SK-N-SH (cell line): Measurements from ENCODE around the gene CDK13. TPM values are rescaled to one million over a fixed set of nuclear protein-coding genes. Genes with fewer than 3 reads are reported as not detected.

Experiments
- CHD2 ChIP-seq: fragments of 150-350 bp; IDR thresholded peaks from 2 replicates; pipeline ENCODE4 v1.6.1; 2018; ENCODE audit warnings: low read length; ENCODE audit not compliant: partially characterized antibody
- ELF1 ChIP-seq: IDR thresholded peaks from 2 replicates; pipeline ENCODE4 v1.4.0; 2012
- EP300 ChIP-seq, 2 experiments: IDR thresholded peaks; 2 replicates each; pipeline versions ENCODE4 v1.4.0 to v1.6.1; 2012; ENCODE audit warnings: borderline replicate concordance in 1 of 2, low read depth in 1 of 2, low read length in 1 of 2
- FOSL2 ChIP-seq: IDR thresholded peaks from 2 replicates; pipeline ENCODE4 v1.4.0; 2012; ENCODE audit warnings: low read depth, mild to moderate bottlenecking, moderate library complexity, borderline replicate concordance
- MXI1 ChIP-seq: IDR thresholded peaks from 2 replicates; pipeline ENCODE4 v1.6.1; 2012; ENCODE audit warnings: mild to moderate bottlenecking, low read depth, low read length, improper control_type of control experiment
- RAD21 ChIP-seq: IDR thresholded peaks from 2 replicates; pipeline ENCODE4 v1.6.1; 2012; ENCODE audit warnings: mild to moderate bottlenecking, low read length
- SIN3A ChIP-seq: IDR thresholded peaks from 2 replicates; pipeline ENCODE4 v1.6.1; 2012; ENCODE audit warnings: low read depth, mild to moderate bottlenecking, low read length, moderate library complexity, borderline replicate concordance
- SMC3 ChIP-seq: IDR thresholded peaks from 2 replicates; pipeline ENCODE4 v1.6.1; 2012; ENCODE audit warnings: low read depth, low read length, improper control_type of control experiment
- TCF12 ChIP-seq: IDR thresholded peaks from 2 replicates; pipeline ENCODE4 v1.4.0; 2012
- TEAD4 ChIP-seq: IDR thresholded peaks from 2 replicates; pipeline ENCODE4 v1.4.0; 2012; ENCODE audit warnings: mild to moderate bottlenecking, borderline replicate concordance; ENCODE audit not compliant: insufficient read depth
- YY1 ChIP-seq: IDR thresholded peaks from 2 replicates; pipeline ENCODE4 v1.4.0; 2012; ENCODE audit warnings: low read depth, mild to moderate bottlenecking
- polyA plus RNA-seq, 3 experiments: library from polyadenylated mRNA; depleted of rRNA; stranded (reverse); fragments of >200 nt; gene quantifications; 2 replicates each; pipeline ENCODE4 v1.2.3, GENCODE V29; 2012
- TF ChIP-seq, protein P1 (sequence below): IDR thresholded peaks from 2 replicates; pipeline ENCODE4 v1.4.0; 2012; ENCODE audit warnings: low read depth
- TF ChIP-seq, protein P2 (sequence below): fragments of 200-600 bp; sonication (generic); IDR thresholded peaks from 2 replicates; pipeline ENCODE4 v1.6.1; 2017; ENCODE audit warnings: antibody characterized with exemption, mild to moderate bottlenecking, moderate library complexity
- TF ChIP-seq, protein P3 (sequence below): fragments of 150-350 bp; IDR thresholded peaks from 2 replicates; pipeline ENCODE4 v1.6.1; 2016; ENCODE audit warnings: mild to moderate bottlenecking, low read depth, low read length
- TF ChIP-seq, protein P4 (sequence below): IDR thresholded peaks from 2 replicates; pipeline ENCODE4 v1.6.1; 2012; ENCODE audit warnings: mild to moderate bottlenecking, low read depth, low read length, moderate library complexity

Gene CDK13
- polyA plus RNA-seq, 1 of the 3 experiments (the other 2 are of a cell fraction): 23.1 TPM

DNA sequence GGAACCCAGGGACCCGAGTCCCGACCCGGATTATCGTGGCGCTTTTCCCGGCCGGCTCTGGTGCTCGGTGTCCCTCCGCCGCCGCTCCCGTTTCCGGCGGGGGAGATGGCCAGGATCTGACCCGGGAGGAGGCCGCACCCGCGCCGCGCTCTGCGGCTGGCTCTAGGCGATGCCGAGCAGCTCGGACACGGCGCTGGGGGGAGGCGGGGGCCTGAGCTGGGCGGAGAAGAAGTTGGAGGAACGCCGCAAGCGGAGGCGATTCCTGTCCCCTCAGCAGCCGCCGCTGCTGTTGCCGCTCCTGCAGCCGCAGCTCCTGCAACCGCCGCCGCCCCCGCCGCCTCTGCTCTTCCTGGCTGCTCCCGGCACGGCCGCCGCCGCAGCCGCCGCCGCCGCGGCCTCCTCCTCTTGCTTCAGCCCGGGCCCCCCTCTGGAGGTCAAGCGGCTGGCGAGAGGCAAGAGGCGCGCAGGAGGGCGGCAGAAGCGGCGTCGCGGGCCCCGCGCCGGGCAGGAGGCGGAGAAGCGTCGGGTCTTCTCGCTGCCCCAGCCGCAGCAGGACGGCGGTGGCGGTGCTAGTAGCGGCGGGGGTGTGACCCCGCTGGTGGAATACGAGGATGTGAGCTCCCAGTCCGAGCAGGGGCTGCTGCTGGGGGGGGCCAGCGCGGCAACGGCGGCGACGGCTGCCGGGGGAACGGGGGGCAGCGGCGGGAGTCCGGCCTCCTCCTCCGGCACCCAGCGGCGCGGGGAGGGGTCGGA, 593 bp downstream of the CDK13 start (continued):
- no peak for TF ChIP-seq YY1
- no peak; the same call in 1 of the 2 replicates for TF ChIP-seq SIN3A
- 0 out of 2 replicates have a peak, but pooled peaks have one; percentile 28 for TF ChIP-seq TEAD4
- TF ChIP-seq CHD2: no peak
- no peak for TF ChIP-seq SMC3
- TF ChIP-seq, protein P1, sequence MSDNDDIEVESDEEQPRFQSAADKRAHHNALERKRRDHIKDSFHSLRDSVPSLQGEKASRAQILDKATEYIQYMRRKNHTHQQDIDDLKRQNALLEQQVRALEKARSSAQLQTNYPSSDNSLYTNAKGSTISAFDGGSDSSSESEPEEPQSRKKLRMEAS: no peak
- no peak for TF ChIP-seq RAD21
- TF ChIP-seq, protein P2, sequence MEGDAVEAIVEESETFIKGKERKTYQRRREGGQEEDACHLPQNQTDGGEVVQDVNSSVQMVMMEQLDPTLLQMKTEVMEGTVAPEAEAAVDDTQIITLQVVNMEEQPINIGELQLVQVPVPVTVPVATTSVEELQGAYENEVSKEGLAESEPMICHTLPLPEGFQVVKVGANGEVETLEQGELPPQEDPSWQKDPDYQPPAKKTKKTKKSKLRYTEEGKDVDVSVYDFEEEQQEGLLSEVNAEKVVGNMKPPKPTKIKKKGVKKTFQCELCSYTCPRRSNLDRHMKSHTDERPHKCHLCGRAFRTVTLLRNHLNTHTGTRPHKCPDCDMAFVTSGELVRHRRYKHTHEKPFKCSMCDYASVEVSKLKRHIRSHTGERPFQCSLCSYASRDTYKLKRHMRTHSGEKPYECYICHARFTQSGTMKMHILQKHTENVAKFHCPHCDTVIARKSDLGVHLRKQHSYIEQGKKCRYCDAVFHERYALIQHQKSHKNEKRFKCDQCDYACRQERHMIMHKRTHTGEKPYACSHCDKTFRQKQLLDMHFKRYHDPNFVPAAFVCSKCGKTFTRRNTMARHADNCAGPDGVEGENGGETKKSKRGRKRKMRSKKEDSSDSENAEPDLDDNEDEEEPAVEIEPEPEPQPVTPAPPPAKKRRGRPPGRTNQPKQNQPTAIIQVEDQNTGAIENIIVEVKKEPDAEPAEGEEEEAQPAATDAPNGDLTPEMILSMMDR: no peak
- TF ChIP-seq FOSL2: no peak
- TF ChIP-seq, protein P3, sequence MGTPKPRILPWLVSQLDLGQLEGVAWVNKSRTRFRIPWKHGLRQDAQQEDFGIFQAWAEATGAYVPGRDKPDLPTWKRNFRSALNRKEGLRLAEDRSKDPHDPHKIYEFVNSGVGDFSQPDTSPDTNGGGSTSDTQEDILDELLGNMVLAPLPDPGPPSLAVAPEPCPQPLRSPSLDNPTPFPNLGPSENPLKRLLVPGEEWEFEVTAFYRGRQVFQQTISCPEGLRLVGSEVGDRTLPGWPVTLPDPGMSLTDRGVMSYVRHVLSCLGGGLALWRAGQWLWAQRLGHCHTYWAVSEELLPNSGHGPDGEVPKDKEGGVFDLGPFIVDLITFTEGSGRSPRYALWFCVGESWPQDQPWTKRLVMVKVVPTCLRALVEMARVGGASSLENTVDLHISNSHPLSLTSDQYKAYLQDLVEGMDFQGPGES: no peak
- no peak for TF ChIP-seq TCF12
- TF ChIP-seq MXI1: no peak
- TF ChIP-seq, protein P4, sequence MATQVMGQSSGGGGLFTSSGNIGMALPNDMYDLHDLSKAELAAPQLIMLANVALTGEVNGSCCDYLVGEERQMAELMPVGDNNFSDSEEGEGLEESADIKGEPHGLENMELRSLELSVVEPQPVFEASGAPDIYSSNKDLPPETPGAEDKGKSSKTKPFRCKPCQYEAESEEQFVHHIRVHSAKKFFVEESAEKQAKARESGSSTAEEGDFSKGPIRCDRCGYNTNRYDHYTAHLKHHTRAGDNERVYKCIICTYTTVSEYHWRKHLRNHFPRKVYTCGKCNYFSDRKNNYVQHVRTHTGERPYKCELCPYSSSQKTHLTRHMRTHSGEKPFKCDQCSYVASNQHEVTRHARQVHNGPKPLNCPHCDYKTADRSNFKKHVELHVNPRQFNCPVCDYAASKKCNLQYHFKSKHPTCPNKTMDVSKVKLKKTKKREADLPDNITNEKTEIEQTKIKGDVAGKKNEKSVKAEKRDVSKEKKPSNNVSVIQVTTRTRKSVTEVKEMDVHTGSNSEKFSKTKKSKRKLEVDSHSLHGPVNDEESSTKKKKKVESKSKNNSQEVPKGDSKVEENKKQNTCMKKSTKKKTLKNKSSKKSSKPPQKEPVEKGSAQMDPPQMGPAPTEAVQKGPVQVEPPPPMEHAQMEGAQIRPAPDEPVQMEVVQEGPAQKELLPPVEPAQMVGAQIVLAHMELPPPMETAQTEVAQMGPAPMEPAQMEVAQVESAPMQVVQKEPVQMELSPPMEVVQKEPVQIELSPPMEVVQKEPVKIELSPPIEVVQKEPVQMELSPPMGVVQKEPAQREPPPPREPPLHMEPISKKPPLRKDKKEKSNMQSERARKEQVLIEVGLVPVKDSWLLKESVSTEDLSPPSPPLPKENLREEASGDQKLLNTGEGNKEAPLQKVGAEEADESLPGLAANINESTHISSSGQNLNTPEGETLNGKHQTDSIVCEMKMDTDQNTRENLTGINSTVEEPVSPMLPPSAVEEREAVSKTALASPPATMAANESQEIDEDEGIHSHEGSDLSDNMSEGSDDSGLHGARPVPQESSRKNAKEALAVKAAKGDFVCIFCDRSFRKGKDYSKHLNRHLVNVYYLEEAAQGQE: no peak
- TF ChIP-seq EP300 (IDR thresholded peaks at IDR 0.05; ENCODE audit: borderline replicate concordance in 1 of 2, low read depth in 1 of 2, low read length in 1 of 2): 0 out of 4 replicates have a peak, but pooled peaks of 1 of the 2 experiments have one; percentile 48
- no peak for TF ChIP-seq ELF1
